NOMO-1 (cell line): Measurements from ENCODE around the gene EGLN2.
"Not testable (repeated sequence)": the region's sequence is repeated elsewhere in the genome, so short reads cannot be mapped to it uniquely, and the experiment has no call there.

ENCODE experiments used
- DNase-seq, 2 experiments: peaks; one replicate each; lab custom pipeline; 2025; ENCODE audit not compliant: unreplicated experiment in 2 of 2; lab: John Stamatoyannopoulos, UW

EGLN2 gene

GRCh38 chr19:40815223-40815622 is 16.2 kb downstream of the EGLN2 start:
- DNase-seq: no peak

GRCh38 chr19:40818480-40819399 is 19.7 kb downstream of the EGLN2 start:
- DNase-seq: peak; percentile 15 to 16

DNA sequence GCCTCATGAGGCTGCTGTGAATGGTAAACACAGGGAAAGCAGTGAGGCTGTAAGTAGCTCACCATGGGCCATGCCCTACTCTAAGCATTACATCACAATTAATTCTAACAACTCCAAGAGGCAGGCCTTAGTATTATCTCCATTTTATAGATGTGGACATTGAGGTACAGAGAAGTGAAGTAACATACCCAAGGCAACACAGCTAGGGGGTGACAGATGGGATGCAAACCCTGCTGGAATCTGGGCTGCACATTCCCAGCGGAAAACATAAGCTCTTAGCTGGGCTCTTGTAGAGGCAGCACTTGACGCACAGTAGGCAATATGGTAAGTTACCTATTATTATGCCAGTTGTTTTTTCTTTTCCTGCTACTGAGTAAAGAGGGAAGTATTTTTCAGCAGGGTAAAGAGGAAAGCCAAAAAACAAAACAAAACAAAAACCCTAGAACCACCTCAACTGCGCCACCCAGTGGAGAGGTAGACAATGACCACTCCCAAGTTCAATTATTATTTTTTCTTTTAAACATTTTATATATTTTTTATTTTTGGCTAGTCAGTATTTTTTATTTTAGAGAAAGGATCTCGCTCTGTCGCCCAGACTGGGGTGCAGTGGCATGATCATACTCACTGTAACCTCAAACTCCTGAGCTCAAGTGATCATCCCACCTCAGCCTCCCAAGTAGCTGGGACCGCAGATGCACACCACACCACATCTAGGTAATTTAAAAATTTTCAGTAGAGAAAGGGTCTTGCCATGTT is 20.7 kb downstream of the EGLN2 start:
- DNase-seq: peak; percentile 24 to 30

DNA sequence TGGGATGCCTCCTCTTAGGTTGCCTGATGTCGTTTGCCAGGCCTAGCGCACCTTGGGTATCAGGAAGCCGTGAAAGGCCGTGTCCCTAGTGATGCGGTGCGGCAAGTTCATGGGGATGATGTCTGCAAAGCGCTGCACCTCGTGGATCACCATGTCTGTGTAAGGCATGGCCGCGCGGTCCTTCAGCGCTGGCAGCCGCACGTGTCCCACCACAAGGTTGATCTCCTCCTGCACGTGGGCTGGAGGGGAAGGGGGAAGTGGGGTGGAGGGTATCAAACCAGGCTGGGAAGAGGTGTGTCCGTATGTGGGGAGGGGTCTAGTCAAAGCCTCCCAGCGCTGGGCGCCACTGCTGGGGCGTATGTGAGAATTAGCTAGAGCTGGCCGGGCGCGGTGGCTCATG is 23.2 kb downstream of the EGLN2 start:
- no peak for DNase-seq

DNA sequence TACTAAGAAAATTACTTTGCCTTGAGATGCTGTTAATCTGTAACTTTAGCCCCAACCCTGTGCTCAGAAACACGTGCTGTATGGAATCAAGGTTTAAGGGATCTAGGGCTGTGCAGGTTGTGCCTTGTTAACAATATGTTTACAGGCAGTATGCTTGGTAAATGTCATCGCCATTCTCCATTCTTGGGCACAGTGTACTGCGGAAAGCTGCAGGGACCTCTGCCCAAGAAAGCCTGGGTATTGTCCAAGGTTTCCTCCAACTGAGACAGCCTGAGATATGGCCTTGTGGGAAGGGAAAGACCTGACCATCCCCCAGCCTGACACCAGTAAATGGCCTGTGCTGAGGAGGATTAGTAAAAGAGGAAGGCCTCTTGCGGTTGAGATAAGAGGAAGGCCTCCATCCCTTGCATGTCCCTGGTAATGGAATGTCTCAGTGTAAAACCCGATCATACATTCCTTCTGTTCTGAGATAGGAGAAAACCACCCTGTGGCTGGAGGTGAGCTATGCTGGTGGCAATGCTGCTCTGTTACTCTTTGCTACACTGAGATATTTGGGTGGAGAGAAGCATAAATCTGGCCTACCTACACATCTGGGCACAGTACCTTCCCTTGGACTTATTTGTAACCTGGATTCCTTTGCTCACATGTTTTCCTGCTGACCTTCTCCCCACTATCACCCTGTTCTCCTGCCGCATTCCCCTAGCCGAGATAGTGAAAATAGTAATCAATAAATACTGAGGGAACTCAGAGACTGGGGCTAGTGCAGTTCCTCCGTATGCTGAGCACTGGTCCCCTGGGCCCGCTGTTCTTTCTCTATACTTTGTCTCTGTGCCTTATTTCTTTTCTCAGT is 23.9 kb downstream of the EGLN2 start:
- peak; percentile 68 to 70 for DNase-seq

- DNase-seq: not testable (repeated sequence)
Observed at GRCh38 chr19:40824916-40825315, 25.9 kb downstream of the EGLN2 start.

DNA sequence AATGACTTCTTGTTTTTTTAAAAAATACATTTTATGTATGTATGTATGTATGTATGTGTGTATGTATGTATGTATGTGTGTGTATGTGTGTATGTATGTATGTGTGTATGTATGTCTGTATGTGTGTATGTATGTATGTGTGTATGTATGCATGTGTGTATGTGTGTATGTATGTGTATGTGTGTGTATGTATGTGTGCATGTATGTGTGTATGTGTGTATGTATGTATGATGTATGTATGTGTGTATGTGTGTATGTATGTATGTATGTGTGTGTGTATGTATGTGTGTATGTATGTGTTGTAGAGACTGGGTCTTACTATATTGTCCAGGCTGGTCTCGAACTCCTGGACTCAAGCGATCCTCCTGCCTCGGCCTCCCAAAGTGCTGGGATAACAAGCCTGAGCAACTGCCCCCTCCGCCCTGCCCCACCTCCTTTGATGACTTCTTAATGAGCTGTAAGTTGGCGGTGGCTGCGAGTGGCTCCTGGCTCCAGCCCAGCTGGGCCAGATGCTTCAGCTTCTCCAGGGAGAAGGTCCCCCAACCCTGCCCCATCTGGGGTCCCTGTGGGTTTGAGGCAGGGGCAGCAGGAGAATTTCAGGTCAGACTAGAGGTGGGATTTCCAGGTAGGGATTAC is 26.6 kb downstream of the EGLN2 start:
- not testable (repeated sequence) for DNase-seq

DNA sequence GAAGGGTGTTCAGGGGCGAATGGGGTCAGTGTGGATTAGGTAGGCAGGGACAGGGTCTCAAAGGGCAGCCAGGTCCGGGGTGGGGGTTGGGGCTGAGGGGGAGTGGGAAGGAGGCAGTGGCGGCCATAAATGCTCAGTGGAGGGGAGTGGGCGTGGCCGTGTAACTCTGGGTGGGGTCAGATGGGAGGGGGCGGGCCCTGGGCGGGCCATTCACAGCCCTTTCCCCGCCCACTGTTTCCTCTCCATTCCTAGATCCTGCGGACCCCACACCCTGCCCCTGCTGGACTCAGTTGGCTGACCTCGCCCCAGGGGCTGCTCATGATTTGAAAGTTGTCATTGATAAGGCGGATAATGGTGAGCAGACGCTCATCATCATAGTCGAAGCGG is 27.3 kb downstream of the EGLN2 start:
- DNase-seq: not testable (repeated sequence)

DNA sequence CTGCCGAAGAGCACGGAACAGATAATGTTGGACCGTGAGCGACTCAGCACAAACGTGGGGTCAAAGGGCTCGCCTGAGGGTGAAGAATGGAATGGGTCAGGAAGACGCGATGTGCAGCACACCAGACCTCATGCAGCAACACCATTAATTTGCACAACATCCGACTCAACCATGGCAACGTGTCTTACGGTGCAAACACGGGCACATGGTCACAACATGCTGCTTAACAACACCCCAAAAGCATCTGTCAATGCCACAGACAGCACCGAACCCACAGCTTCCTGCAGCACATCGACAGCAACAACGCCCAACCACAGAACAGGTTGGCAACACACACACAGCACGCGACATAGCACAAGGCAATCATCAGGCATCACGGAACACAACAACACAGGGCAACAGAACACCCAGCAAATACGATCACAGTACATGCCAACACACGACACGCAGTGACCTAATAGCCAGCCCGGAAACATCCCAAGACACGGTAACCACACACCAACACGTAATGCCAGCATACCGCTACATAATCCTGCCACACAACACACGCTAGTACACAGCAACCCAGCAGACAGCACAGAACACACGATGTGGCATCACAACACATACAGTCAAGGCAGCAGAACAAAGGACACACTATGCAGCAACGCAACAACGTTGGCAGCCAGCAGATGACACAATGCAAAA is 27.9 kb downstream of the EGLN2 start:
- not testable (repeated sequence) for DNase-seq

GRCh38 chr19:40827386-40828247 is 28.6 kb downstream of the EGLN2 start:
- no peak for DNase-seq

DNA sequence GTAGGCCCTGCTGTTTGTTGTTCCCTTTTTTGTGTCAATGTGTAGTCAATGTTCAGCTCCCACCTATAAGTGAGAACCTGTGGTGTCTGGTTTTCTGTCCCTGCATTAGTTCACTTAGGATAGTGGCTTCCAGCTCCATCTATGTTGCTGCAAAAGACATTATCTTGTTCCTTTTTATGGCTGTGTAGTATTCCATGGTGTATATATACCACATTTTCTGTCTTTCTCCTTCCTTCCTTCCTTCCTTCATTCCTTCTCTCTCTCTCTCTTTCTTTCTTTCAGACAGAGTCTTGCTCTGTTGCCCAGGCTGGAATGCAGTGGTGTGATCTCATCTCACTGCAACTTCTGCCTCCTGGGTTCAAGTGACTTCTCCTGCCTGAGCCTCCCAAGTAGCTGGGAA is 30.2 kb downstream of the EGLN2 start:
- DNase-seq: no peak

DNA sequence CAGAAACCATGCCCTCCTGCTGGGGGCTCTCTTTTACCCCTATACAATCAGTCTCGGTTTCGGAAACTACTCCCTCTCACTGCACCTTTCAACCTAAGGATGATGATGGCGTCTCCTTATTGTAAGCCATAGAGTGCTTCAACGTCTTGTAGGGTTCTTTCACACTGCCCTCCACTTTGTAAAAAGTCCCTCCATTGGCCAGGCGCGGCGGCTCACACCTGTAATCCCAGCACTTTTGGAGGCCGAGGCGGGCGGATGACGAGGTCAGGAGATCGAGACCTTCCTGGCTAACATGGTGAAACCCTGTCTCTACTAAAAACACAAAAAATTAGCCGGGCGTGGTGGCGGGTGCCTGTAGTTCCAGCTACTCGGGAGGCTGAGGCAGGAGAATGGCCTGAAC is 31.8 kb downstream of the EGLN2 start:
- DNase-seq: not testable (repeated sequence)

GRCh38 chr19:40831502-40832430 is 32.8 kb downstream of the EGLN2 start:
- DNase-seq: peak; percentile 43 to 71

GRCh38 chr19:40832431-40832790 is 33.4 kb downstream of the EGLN2 start:
- not testable (repeated sequence) for DNase-seq

DNA sequence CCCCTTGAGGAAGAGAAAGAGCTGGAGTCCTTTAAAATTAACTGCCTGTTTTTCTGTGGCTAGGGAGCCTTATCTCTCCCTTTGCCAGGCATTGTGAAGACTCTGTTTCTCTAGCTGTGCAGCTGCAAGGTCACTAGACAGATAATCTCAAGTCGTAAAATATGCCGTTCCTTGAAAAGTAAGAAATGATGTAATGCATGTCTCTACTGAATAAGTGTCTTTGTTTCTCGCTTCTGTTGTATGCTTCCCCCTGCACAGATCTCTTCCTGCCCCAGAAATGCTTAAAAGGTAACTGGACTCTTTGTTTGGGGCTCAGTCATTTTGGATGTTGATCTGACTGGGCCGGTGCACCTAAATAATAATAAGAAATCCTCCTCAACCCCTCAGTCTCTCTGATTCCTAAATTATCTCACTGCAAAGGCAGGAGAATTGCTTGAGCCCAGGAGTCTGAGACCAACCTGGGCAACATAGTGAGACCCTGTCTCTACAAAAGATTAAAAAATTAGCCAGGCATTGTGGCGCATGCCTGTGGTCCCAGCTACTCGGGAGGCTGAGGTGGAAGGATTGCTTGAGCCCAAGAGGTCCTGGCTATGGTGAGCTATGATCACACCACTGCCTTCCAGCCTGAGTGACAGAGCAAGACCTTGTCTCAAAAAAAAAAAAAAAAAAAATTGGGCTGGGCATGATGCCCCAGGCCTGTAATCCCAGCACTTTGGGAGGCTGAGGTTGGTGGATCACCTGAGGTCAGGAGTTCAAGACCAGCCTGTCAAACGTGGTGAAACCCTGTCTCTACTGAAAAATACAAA is 34.9 kb downstream of the EGLN2 start:
- DNase-seq: peak in 1 of 2 experiments; percentile 20

DNA sequence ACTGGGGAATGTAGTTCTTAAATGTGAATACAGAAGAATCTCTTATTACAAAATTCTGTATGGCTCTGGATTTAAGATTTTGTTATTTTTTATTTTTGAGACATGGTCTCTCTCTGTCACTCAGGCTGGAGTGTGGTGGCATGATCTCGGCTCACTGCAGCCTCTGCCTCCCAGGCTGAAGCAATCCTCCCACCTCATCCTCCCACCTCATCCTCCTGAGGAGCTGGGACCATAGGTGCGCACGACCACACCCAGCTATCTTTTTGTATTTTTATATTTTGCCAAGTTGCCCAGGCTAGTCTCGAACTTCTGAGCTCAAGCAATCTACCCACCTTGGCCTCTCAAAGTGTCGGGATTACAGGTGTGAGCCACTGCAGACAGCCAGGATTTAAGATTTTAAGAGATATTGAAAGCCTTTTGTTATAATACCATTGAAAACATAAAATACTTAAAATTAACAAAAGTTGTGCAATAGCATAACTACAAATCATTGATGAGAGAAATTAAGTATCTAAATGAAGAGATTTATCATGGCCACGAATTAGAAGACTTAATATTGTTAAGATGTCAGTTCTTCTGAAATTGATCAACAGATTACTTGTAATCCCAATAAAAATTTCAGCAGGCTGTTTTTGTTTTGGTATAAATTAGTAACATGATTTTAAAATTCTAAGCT is 37.9 kb downstream of the EGLN2 start:
- no peak for DNase-seq

- DNase-seq: not testable (repeated sequence)
Observed at GRCh38 chr19:40838477-40838876, 39.5 kb downstream of the EGLN2 start.
